Endothelial cell of umbilical vein (primary cell): ENCODE measurements around the gene SLC39A11. TPM values are rescaled to one million over a fixed set of nuclear protein-coding genes. Genes with fewer than 3 reads are reported as not detected.

ENCODE experiments used
- BruUV-seq: library from RNA; stranded (reverse); fragments of 400-500 nt; replicated peaks from 2 replicates; lab custom pipeline; 2021; lab: Mats Ljungman, UMichigan
- CTCF ChIA-PET: fragments of 300-600, 350-600 bp; sonication (Branson Sonifier 250); formaldehyde crosslinking; loops from one replicate; lab custom pipeline; 2021; ENCODE audit warnings: antibody characterized with exemption, inconsistent platforms; lab: Charles Lee
- POLR2A ChIA-PET: fragments of 300-600, 350-600 bp; sonication (Branson Sonifier 250); formaldehyde crosslinking; loops from one replicate; lab custom pipeline; 2021; ENCODE audit warnings: antibody characterized with exemption, inconsistent platforms; lab: Charles Lee
- DNase-seq: peaks from one replicate; pipeline ENCODE4 v3.0.0-alpha.2; 2011; ENCODE audit warnings: low read depth, low spot score
- FAIRE-seq: peaks from 2 replicates; lab custom pipeline; 2011; peaks lifted over from hg19 to GRCh38; lab: Jason Lieb, UNC
- H2AFZ ChIP-seq: 2 replicates; pipeline ENCODE4 v1.6.0; 2012; ENCODE audit warnings: low read depth, low read length, control low read depth, inconsistent platforms
- H3K27ac ChIP-seq: 2 replicates; pipeline ENCODE4 v1.5.1; 2011; ENCODE audit warnings: low read depth, mild to moderate bottlenecking, control low read depth, low read length, moderate library complexity; ENCODE audit not compliant: insufficient read depth
- H3K27me3 ChIP-seq, 2 experiments: 2 replicates each; pipeline versions ENCODE4 v1.6.0 to v1.6.1; 2011; ENCODE audit warnings: low read length in 2 of 2, mixed read lengths in 1 of 2; ENCODE audit not compliant: control insufficient read depth in 2 of 2, insufficient read depth in 2 of 2
- H3K36me3 ChIP-seq, 2 experiments: 2 replicates in 1 of 2; 3 replicates in 1 of 2; pipeline ENCODE4 v1.5.1; 2011; ENCODE audit warnings: low read length in 2 of 2, mild to moderate bottlenecking in 1 of 2, moderate library complexity in 1 of 2; ENCODE audit not compliant: control insufficient read depth in 2 of 2, insufficient read depth in 2 of 2; ENCODE audit errors: extremely low read depth in 1 of 2
- H3K4me1 ChIP-seq: 3 replicates; pipeline ENCODE4 v1.5.1; 2011; ENCODE audit warnings: mild to moderate bottlenecking, low read length; ENCODE audit not compliant: control insufficient read depth, insufficient read depth; ENCODE audit errors: extremely low read depth
- H3K4me2 ChIP-seq: 2 replicates; pipeline ENCODE4 v1.6.1; 2011; ENCODE audit warnings: low read length, control low read depth, mixed read lengths; ENCODE audit not compliant: insufficient read depth
- H3K4me3 ChIP-seq, 3 experiments: fragments of 200-600 bp in 1 of 3; sonication (generic), shearing (Covaris generic) in 1 of 3; replicated peaks in 1 of 3; 2 replicates each; pipeline ENCODE4 v1.5.1; 2011 to 2016; ENCODE audit warnings: control low read depth in 3 of 3, low read length in 3 of 3, mild to moderate bottlenecking in 2 of 3, inconsistent platforms in 1 of 3, low read depth in 1 of 3, moderate library complexity in 1 of 3; ENCODE audit not compliant: insufficient read depth in 1 of 3
- H3K79me2 ChIP-seq: 2 replicates; pipeline ENCODE4 v1.6.0; 2012; ENCODE audit warnings: low read length, inconsistent platforms; ENCODE audit not compliant: control insufficient read depth, insufficient read depth
- H3K9ac ChIP-seq: replicated peaks from 2 replicates; pipeline ENCODE3; 2011; ENCODE audit warnings: low read length, control low read depth; ENCODE audit not compliant: insufficient read depth; ENCODE audit errors: extremely low read depth
- H3K9me1 ChIP-seq: replicated peaks from 3 replicates; pipeline ENCODE4 v1.6.0; 2011; ENCODE audit warnings: mild to moderate bottlenecking, low read length; ENCODE audit not compliant: control insufficient read depth, insufficient read depth; ENCODE audit errors: extremely low read depth
- H3K9me3 ChIP-seq: replicated peaks from 2 replicates; pipeline ENCODE4 v1.5.1; 2012; ENCODE audit warnings: low read length, inconsistent platforms; ENCODE audit not compliant: control insufficient read depth, insufficient read depth
- H4K20me1 ChIP-seq: replicated peaks from 2 replicates; pipeline ENCODE3; 2011; ENCODE audit warnings: mild to moderate bottlenecking, low read length; ENCODE audit not compliant: control insufficient read depth, insufficient read depth; ENCODE audit errors: extremely low read depth
- EZH2 ChIP-seq: IDR thresholded peaks from 2 replicates; pipeline ENCODE4 v1.6.1; 2012; ENCODE audit warnings: borderline replicate concordance, low read depth, mild to moderate bottlenecking, moderate library complexity, low read length, inconsistent platforms; ENCODE audit not compliant: severe bottlenecking
- FOS ChIP-seq: IDR thresholded peaks from 2 replicates; pipeline ENCODE4 v1.6.1; 2011; ENCODE audit warnings: mild to moderate bottlenecking, low read length, moderate library complexity, borderline replicate concordance; ENCODE audit not compliant: insufficient read depth
- GATA2 ChIP-seq: IDR thresholded peaks from 2 replicates; pipeline ENCODE4 v1.7.0; 2011; ENCODE audit warnings: low read depth, mild to moderate bottlenecking, moderate library complexity, mixed read lengths, low read length; ENCODE audit not compliant: insufficient read length, insufficient read depth
- JUN ChIP-seq: IDR thresholded peaks from 2 replicates; pipeline ENCODE4 v1.6.1; 2011; ENCODE audit warnings: borderline replicate concordance, low read depth; ENCODE audit not compliant: insufficient read length, insufficient read depth
- MYC ChIP-seq: IDR thresholded peaks from one replicate; pipeline ENCODE4 v1.6.1; 2011; ENCODE audit warnings: mild to moderate bottlenecking, low read depth, low read length
- POLR2A ChIP-seq: IDR thresholded peaks from 2 replicates; pipeline ENCODE4 v1.6.1; 2012; ENCODE audit warnings: low read depth, mild to moderate bottlenecking, control low read depth, low read length
- POLR2AphosphoS5 ChIP-seq: IDR thresholded peaks from 2 replicates; pipeline ENCODE4 v1.6.1; 2012; ENCODE audit warnings: low read depth, mild to moderate bottlenecking, control low read depth, low read length, moderate library complexity; ENCODE audit not compliant: insufficient read depth
- dilution Hi-C: fragments of 300-500 bp; cut with MboI; formaldehyde crosslinking; loops from one replicate; pipeline ENCODE4 v1.15.0; 2019; ENCODE audit warnings: low sequenced_read_pairs; ENCODE audit not compliant: extremely low pct_ligation_motif_present
- intact Hi-C: fragments of 100-400 bp; cut with micrococcal nuclease; formaldehyde crosslinking; loops from one replicate; pipeline ENCODE4 v1.10.0; 2022
- polyA plus RNA-seq, 4 experiments: library from polyadenylated mRNA; depleted of rRNA in 3 of 4; stranded (reverse) in 3 of 4; unstranded in 1 of 4; fragments of >200 nt; gene quantifications; 2 replicates each; pipeline versions ENCODE4 v1.2.1 to v1.2.3, GENCODE V29; 2011 to 2012; ENCODE audit warnings: missing spikeins in 1 of 4
- total RNA-seq: library from RNA; stranded (reverse); gene quantifications from 2 replicates; pipeline ENCODE4 v1.2.3, GENCODE V29; 2021
- TF ChIP-seq, protein P1 (sequence below), 2 donors: IDR thresholded peaks; 1 replicate in 1 of 2; 2 replicates in 1 of 2; pipeline ENCODE4 v1.5.1; 2011; ENCODE audit warnings: low read length in 2 of 2, mild to moderate bottlenecking in 2 of 2, moderate library complexity in 2 of 2, control low read depth in 1 of 2, inconsistent platforms in 1 of 2, low read depth in 1 of 2; ENCODE audit not compliant: insufficient read depth in 1 of 2; ENCODE audit errors: extremely low read depth in 1 of 2
- TF ChIP-seq, protein P2 (sequence below): IDR thresholded peaks from 2 replicates; pipeline ENCODE4 v1.6.1; 2011; ENCODE audit not compliant: insufficient read depth, insufficient read length

Gene SLC39A11
- total and polyA plus RNA-seq, 2 donors (not counting 3 experiments of a cell fraction or from before 2014, with no cell fraction given): 8.1 to 11.9 TPM

DNA sequence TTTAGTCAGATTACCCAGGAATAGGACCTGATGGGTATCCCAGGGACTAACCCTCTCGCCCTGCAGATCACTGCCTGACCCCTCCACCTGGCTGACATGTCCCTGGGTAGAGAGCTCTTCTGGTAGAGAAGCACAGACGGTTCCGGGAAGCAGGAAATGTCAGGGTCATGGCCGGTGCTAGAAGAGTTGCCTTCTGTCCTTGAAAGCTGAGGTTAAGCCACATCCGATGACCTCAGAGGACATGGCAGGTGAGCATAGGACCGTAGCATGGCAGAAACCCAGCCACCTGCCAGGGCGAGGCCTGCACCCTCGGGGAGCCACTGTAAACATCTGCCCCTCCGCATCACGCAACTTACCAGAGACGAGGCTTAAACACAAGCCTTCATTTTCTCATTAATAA lies 488.0 kb downstream of the SLC39A11 start:
- intact Hi-C loops: no loop called here
- POLR2A ChIA-PET: no interaction called here
- H3K9ac ChIP-seq: no peak overlapping the region
- no peaks in the 10 kb centered on the region for H3K9me1 ChIP-seq
- no TSS peak for BruUV-seq
- no peaks in the 10 kb centered on the region for H3K79me2 ChIP-seq
- H3K36me3 ChIP-seq: no peaks in the 10 kb centered on the region
- no peak overlapping the region for H3K27ac ChIP-seq
- H3K4me1 ChIP-seq: no peaks in the 10 kb centered on the region
- TF ChIP-seq, protein P1, sequence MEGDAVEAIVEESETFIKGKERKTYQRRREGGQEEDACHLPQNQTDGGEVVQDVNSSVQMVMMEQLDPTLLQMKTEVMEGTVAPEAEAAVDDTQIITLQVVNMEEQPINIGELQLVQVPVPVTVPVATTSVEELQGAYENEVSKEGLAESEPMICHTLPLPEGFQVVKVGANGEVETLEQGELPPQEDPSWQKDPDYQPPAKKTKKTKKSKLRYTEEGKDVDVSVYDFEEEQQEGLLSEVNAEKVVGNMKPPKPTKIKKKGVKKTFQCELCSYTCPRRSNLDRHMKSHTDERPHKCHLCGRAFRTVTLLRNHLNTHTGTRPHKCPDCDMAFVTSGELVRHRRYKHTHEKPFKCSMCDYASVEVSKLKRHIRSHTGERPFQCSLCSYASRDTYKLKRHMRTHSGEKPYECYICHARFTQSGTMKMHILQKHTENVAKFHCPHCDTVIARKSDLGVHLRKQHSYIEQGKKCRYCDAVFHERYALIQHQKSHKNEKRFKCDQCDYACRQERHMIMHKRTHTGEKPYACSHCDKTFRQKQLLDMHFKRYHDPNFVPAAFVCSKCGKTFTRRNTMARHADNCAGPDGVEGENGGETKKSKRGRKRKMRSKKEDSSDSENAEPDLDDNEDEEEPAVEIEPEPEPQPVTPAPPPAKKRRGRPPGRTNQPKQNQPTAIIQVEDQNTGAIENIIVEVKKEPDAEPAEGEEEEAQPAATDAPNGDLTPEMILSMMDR (IDR thresholded peaks at IDR 0.05; ENCODE audit: extremely low read depth in 1 of 2, insufficient read depth in 1 of 2, low read depth in 1 of 2, low read length in 2 of 2): no peak
- TF ChIP-seq, protein P2, sequence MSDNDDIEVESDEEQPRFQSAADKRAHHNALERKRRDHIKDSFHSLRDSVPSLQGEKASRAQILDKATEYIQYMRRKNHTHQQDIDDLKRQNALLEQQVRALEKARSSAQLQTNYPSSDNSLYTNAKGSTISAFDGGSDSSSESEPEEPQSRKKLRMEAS: no peak
- no peak for TF ChIP-seq FOS
- DNase-seq (no peak), FAIRE-seq (no peak)
- dilution Hi-C loops: no loop called here
- H4K20me1 ChIP-seq: no peaks in the 10 kb centered on the region
- no peak overlapping the region for H3K4me2 ChIP-seq
- no peak overlapping the region for H3K4me3 ChIP-seq
- CTCF ChIA-PET: no interaction called here
- H3K9me3 ChIP-seq: no peaks in the 10 kb centered on the region
- no peaks in the 10 kb centered on the region for H3K27me3 ChIP-seq
- H2AFZ ChIP-seq: no peak overlapping the region

DNA sequence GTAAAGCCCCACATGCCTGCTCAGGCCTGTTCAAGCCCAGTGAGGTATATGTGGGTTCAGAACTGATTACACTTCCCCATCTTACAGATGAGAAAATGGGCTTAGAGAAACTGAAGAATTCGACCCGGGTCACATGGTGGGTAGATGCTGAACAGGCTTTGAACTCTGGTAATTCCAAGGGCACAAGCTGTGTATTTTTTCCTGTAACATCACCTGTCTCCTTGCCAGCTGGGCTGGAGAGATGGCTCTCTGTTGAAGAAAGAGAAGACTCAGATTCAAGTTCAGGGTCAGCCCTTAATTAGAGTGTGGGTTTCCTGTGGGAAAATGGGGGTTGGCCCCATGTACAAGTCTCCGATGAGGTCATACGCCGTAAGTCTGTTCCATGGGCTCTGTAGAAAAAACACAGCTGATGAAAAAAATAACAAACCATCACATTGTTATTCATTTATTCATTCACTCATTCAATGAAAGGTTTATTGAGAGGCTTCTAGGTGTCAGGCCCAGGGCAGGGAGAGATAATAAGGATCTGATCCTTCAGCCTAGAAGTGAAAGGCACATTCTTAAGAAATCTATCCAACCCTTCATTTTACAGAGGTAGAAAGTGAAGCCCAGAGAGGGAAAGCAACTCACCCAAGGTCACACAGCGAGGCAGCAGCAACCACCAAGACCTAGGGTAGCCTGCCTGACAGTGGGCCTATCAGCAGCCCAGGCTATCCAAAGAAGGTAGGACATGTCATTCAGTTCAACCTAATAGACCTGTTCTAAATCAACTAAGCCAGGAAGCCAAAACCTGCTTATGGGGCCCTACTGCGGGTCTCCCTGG lies 488.9 kb downstream of the SLC39A11 start:
- Histone ChIP-seq H3K79me2 (no peaks in the 10 kb centered on the region), H3K36me3 (no peaks in the 10 kb centered on the region), H3K4me2 (no peak overlapping the region), H2AFZ (no peak overlapping the region), H3K9ac (no peak overlapping the region), H3K27ac (no peak overlapping the region), H3K27me3 (no peaks in the 10 kb centered on the region), H4K20me1 (no peaks in the 10 kb centered on the region), H3K9me1 (no peaks in the 10 kb centered on the region), H3K4me1 (no peaks in the 10 kb centered on the region), H3K4me3 (no peak overlapping the region), H3K9me3 (no peaks in the 10 kb centered on the region)
- ChIA-PET CTCF (interaction anchor here (1.8 kb wide), 1 partner anchor 47 kb away, joined by 5 read pairs; no protein-coding TSS in a partner anchor), POLR2A (no interaction called here)
- intact Hi-C loops (no loop called here), dilution Hi-C loops (no loop called here)
- BruUV-seq: no TSS peak
- TF ChIP-seq, protein P1 (IDR thresholded peaks at IDR 0.05; ENCODE audit: extremely low read depth in 1 of 2, insufficient read depth in 1 of 2, low read depth in 1 of 2, low read length in 2 of 2): no peak
- no peak for TF ChIP-seq JUN
- no peak for TF ChIP-seq GATA2
- TF ChIP-seq MYC: no peak
- TF ChIP-seq EZH2: no peak
- no peak for TF ChIP-seq POLR2AphosphoS5
- no peak for TF ChIP-seq POLR2A
- TF ChIP-seq, protein P2: no peak
- TF ChIP-seq FOS: no peak
- DNase-seq: no peak
- FAIRE-seq: no peak
